Panc1 (cell line): ENCODE data around the gene AQP1.

Experiments
- CTCF ChIP-seq: fragments of 450-650 bp; IDR thresholded peaks from 2 replicates; pipeline ENCODE4 v1.5.1; 2017; ENCODE audit warnings: mild to moderate bottlenecking
- POLR2AphosphoS5 ChIP-seq: IDR thresholded peaks from 2 replicates; pipeline ENCODE4 v1.6.1; 2012; ENCODE audit warnings: mild to moderate bottlenecking, low read depth, low read length, moderate library complexity
- TCF7L2 ChIP-seq: IDR thresholded peaks from 2 replicates; pipeline ENCODE4 v1.6.1; 2011; ENCODE audit warnings: mild to moderate bottlenecking, low read depth, low read length, inconsistent platforms

- TF ChIP-seq CTCF (no peak), TCF7L2 (no peak), POLR2AphosphoS5 (no peak)
These were observed 16.6 kb upstream of the AQP1 start for GRCh38 chr7:30894866-30895605.
